Activated naive CD4-positive, alpha-beta T cell treated with Interleukin-2 at 50 U/mL for 16 hours (primary cell): ENCODE measurements around the gene CAMTA1.

Source experiments
- DNase-seq: peaks from one replicate; pipeline ENCODE4 v3.0.0-alpha.2; 2020

Gene CAMTA1

GRCh38 chr1:7174980-7175906 is 390.0 kb downstream of the CAMTA1 start:
- DNase-seq: no peak

GRCh38 chr1:7177021-7177420 is 391.8 kb downstream of the CAMTA1 start:
- DNase-seq: no peak

GRCh38 chr1:7177438-7178146 is 392.3 kb downstream of the CAMTA1 start:
- no peak for DNase-seq

GRCh38 chr1:7178336-7178735 is 393.1 kb downstream of the CAMTA1 start:
- DNase-seq: no peak

- DNase-seq: no peak
These were observed 393.5 kb downstream of the CAMTA1 start for GRCh38 chr1:7178741-7179140.

GRCh38 chr1:7185721-7186120 is 400.5 kb downstream of the CAMTA1 start:
- no peak for DNase-seq

- no peak for DNase-seq
These were observed 401.3 kb downstream of the CAMTA1 start for GRCh38 chr1:7186382-7187111.

- no peak for DNase-seq
These were observed 401.8 kb downstream of the CAMTA1 start for GRCh38 chr1:7187112-7187493.

GRCh38 chr1:7190261-7190660 is 405.0 kb downstream of the CAMTA1 start:
- no peak for DNase-seq

- DNase-seq: no peak
These were observed 407.2 kb downstream of the CAMTA1 start for GRCh38 chr1:7192453-7192852.

- no peak for DNase-seq
These were observed 411.0 kb downstream of the CAMTA1 start for GRCh38 chr1:7196036-7196911.

GRCh38 chr1:7198664-7199063 is 413.4 kb downstream of the CAMTA1 start:
- DNase-seq: no peak

GRCh38 chr1:7199077-7199779 is 414.0 kb downstream of the CAMTA1 start:
- no peak for DNase-seq

- DNase-seq: no peak
These were observed 422.8 kb downstream of the CAMTA1 start for GRCh38 chr1:7207875-7208646.

- no peak for DNase-seq
These were observed 423.5 kb downstream of the CAMTA1 start for GRCh38 chr1:7208647-7209180.

- DNase-seq: no peak
These were observed 424.1 kb downstream of the CAMTA1 start for GRCh38 chr1:7209336-7209735.

- peak; percentile 9 for DNase-seq
These were observed 433.1 kb downstream of the CAMTA1 start for GRCh38 chr1:7218210-7218832.

- DNase-seq: no peak
These were observed 433.8 kb downstream of the CAMTA1 start for GRCh38 chr1:7219031-7219430.

- DNase-seq: no peak
These were observed 434.8 kb downstream of the CAMTA1 start for GRCh38 chr1:7220007-7220406.

GRCh38 chr1:7220712-7221252 is 435.5 kb downstream of the CAMTA1 start:
- DNase-seq: no peak
